SKM-1 (cell line): ENCODE data around the gene COL21A1.
"Not testable (repeated sequence)": the region's sequence is repeated elsewhere in the genome, so short reads cannot be mapped to it uniquely, and the experiment has no call there.

Experiments
- DNase-seq: peaks from one replicate; lab custom pipeline; 2025; ENCODE audit not compliant: unreplicated experiment; lab: John Stamatoyannopoulos, UW

Gene COL21A1

DNA sequence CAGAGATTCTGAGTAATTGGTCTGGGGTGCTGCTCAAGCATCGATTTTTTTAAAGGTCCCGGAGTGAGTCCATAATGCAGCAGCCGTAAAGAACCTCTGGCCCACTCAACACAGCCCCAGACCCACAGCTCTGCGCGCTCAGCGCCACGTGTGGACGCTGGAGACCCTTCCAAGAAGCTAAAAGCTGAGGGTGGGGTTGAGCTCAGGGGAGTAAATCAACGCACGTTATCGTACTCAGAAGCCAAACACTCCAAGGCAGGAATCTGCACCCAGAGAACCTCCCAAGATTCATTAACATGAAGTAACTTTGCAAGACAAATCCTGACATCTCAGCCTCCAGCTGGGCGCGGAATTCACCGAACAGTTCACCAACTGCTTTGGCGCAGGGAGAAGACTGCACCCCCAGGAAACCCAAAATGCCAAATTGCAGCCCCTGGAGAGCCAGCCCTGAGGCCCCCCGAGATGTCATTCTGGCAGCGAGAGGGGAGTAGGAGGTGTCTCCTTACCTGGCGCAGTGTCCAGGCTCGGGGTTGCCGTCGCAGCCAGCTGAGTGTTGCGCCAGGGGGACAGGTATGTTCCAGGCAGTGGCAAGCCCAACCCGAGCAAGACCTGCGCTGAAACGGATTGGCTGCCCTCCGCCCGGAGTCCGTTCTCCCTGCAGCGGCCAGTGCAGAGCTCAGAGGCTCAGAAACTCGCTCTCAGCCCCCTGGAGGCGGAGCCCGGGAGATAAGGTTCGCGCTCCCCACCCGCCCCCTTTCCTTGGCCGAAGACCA lies at the start of gene COL21A1:
COL21A1 (minus strand) TSS at position 700 of the 773 bp plus-strand sequence. CDS start 64,962 bp downstream, outside the sequence.
- no peak for DNase-seq

DNA sequence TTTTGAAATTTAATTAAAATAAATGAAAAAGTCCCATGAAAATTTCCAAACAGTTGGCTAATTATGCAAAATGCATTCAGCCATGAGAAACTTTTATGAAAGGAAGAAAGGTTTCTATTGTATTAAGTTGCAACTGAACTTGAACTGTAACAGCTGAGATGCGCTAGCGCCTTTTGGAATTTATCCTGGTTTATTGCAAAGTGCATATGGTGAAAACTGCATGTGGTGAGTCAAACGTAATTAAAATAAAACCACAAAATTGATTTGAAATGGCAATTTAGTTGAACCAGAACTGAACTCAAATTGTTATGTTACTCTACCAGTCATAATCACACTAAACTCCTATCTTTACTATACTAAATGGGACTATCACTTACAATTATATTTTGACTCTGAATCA lies 46.4 kb upstream of the COL21A1 start:
- no peak for DNase-seq

DNA sequence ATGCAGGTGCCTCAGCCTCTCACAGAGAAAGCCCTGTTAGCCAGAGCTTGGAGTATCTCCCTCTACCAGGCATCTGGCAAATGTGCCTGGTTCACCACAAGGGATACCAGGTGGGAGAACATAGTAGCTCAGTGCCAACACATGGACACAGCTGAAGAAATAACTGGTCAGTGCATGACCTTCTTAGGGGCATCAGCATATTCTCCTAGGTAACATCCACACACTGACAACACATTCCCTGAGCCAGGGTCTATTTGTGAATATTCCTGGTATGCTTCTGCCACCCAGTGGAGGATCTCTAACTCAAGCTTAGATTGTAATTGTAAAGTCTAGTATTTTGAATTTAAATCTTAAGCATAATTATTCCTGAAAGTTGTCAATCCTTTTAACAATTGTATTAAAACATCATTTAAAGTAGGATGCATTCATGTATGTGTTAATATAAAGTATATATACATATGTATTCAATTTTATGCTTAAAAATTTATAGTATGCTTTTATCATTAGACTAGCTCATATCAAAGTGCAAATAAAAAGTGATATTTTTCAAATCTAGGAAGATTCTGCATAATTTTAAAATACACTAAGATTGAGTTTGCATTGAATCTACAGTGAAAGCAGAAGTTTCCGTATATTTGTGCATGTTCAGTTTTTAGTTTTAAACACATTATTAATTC lies 45.3 kb upstream of the COL21A1 start:
- DNase-seq, result peak; percentile 17

DNA sequence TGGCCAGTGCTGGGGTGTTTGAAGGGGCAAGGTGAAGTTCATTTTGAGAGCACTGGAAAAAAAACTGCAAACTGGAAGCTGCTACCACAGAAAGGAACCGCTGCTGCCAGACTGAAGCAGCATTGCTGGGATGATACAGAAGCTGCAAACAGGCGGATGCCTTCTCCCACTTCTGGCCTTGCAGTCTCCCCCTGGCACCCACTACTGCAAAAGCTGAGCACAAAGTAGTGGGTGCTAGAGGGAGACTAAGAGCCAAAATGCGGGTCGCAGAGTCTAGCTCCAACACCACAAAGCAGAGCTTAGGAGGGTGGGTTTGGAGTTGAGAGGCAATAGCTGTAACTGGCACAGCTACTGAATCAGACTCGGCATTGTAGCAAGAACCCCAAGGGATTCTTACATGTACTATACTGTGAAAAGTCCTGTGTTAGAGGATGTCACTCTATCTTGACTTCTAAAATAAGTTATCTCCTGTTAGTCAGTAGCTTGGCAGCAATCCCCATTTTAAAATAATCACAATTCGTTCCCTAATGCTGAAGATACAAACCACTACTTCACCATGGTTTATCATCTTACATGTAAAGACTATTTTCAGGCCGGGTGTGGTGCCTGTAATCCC lies 44.0 kb upstream of the COL21A1 start:
- no peak for DNase-seq

DNA sequence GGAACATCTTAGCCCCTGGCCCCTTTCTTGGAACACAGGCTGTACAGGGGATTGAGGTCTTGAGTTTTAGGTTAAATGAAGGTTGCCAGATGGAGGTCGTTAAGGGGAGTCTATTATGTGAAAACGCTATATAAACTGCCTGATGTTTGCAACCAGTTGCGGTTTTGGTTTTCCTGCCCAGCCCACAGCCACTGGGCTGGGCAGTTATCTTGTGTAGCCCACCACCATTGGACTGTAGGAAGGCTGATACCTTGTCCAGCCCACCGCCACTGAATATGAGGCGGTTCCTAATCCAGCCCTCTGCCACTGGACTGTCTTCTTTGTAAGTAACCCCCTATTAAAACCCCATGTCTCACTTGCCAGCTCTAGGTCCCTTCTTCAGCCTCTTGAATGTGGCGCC lies 42.3 kb upstream of the COL21A1 start:
- no peak for DNase-seq

DNA sequence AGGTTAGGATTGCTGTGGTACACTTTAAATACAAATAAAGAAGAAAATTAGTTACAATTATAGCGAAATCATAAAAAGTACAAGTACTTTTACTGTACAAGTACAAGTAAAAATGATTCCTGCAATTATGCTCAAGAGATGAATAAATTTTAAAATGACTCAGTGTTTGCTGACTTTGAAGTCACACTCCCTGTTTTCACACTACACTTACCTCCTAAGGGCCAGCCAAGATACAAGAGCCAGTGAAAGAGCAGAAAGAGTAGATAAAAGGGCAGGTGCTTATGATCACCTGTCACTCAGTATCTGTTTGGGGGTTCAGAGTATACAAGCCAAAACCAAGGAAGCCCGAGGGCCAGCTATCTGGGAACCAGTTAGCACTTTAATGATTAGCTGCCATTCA lies 41.0 kb upstream of the COL21A1 start:
- no peak for DNase-seq

DNA sequence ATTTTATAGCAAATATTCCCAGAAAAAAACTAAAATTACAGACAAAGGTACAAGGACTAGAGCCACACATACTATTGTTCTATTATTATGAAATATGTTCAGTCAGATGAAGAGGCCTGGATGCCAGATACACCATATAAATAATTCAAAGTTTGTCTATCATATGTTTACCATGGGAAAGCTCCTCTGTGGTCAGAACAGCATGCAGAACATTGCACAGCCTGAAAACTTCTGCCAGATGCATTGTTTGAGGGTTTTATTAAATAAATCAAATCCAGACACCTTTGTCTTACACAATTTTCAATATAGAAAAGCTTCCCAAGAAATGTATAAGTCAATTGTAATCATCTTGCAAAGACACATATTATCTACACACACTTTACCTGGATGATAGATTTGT lies 35.0 kb upstream of the COL21A1 start:
- DNase-seq, result no peak

DNA sequence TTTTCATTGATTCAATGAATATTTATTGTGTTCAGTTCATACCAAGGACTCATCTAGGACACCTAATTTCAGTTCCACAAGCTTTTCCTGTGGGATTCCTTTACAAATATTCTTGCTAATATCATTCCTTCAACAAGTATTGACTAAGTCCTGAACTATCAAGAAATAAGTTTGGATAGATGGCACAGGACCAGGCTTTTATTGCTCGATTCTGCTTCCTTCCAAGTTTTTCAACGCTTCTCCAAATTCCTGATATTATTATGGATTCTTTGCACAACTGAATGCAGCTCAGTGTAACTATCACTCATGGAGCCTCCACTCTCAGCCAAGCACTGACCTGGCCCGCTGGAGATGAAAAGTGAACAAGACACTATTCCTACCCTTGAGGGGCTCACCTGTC lies 32.7 kb upstream of the COL21A1 start:
- no peak for DNase-seq

DNA sequence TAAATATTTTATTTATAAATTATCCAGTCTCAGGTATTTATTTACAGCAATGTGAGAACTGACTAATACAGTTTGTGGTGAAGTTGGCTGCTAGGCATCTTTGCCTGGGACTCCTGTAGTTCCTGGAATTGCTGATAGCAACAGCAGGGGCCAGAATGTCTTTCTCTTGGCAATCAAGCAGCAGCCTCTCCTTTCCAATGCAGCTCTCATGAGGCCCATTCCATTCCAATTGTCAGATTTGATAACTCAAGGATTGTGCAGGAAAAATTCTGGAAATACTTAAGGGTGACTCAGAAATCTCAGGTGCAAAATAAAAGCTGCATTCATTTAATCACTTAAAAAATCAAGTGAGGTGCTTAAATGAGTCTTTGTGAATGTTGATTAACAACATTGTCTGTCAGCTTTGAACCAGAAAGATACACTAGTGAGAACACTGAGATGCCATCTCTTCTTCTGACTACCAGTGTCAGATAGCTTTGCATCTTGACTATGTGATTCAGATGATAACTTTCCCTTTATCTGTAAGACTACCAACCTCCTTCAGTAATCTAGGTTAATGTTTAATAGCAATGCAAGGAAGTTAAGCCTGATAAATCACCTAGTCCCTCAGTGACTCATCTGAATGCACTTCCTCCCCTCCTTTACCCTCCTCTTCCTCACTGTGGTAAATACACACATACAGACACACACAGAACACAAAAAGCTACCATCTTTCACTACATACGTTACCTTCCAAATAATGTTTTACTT lies 32.1 kb upstream of the COL21A1 start:
- no peak for DNase-seq

DNA sequence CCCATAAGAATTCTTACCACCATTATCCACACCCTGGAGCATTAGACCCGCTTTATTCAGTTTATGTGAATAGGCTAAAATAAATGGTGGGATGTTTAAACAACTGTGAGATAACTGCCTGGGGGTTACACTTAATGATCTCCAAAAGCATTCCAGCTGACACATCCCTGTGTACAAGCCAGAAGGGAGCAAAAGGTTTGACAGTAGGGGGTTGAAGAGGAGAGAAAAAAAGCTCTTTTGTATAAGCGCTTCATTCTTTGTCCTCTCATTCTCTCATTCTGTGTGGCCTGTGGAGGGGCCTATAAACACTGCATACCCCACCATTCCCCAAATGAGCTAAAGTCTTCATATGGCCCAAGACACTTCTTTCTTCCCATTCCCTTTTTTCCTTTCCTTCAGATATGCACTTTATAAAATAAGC lies 30.8 kb upstream of the COL21A1 start:
- no peak for DNase-seq

DNA sequence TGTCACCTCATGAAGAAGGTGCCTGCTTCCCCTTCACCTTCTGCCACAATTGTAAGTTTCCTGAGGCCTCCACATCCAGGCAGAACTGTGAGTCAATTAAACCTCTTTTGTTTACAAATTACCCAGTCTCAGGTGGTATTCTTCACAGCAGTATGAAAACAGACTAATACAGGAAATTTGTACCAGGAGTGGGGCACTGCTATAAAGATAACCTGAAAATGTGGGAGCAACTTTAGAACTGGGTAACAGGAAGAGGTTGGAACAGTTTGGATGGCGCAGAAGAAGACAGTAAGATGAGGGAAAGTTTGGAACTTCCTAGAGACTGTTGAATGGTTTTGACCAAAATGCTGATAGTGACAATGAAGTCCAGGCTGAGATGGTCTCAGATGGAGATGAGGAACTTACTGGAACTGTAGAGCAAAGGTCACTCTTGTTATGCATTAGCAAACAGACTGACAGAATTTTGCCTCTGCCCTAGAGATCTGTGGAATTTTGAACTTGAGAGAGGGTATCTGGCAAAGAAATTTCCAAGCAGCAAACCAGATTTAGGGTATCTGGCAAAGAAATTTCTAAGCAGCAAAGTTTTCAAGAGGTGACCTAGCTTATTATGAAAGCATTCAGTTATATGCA lies 23.5 kb upstream of the COL21A1 start:
- DNase-seq, result no peak

DNA sequence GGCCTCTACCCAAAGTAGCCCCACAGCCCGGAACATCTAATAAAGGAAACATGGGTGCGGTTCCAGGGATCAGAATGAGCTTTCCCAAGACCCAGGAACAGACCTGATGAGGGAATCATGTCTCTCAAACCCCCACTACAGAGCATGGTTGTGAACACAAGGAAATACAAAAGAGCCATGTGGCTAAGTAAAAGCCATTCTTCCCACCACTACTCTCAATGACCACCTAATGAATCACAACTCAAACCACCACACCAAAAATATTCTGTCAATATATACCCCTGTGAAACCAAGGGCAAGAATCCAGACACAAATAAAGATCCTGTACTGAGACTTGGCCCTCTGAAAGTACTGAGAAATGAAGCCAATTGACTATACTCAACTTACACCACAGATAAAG lies 20.9 kb upstream of the COL21A1 start:
- no peak for DNase-seq

DNA sequence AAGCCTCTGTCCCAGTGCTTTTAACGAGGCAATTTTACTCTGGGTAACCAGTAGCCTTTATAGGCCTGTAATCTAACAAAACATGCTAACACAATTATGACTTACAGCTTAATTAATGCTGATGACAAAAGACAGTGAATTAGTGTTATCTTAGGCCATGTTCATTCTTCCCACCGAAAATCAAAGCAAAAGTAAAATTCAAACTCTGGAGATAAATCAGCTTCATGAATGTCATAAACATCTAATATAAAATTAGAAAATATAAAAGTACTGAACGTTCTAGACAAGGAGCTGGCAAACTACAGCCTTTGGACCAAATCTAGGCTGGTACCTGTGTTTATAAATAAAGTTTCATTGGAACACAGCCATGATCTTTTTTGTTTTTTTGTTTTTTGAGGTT lies 18.6 kb upstream of the COL21A1 start:
- DNase-seq, result no peak

DNA sequence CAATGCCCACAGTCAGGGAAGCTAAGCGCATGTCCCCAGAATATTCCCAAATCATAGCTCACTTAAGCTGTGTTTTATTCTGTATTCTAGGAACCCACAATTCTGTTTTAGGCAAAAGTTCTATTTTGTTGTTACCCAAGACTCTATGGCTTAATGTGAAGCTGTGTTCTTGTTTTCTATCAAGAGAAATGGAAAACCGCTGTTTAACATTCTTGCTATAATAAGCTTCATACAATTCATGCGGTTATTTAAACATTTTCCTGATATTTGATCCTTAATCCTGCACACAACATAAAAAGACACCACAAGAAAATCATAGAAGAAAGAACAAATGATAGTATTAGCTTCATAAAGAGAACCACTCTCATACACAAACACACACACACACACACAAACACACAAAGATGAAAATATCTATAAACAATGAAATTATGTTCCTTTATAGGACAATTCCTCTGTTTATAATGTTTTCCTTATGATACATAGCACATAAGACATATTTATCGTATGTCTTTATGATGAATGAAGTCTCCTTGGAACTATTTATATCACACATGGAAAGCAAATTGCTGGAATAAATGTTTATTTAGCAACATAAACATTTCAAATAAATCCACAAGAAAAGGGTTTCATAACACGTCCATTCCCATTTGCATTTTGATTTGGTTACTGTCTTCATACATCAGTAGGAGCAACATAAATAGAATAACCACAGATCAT lies 16.4 kb upstream of the COL21A1 start:
- DNase-seq, result no peak

DNA sequence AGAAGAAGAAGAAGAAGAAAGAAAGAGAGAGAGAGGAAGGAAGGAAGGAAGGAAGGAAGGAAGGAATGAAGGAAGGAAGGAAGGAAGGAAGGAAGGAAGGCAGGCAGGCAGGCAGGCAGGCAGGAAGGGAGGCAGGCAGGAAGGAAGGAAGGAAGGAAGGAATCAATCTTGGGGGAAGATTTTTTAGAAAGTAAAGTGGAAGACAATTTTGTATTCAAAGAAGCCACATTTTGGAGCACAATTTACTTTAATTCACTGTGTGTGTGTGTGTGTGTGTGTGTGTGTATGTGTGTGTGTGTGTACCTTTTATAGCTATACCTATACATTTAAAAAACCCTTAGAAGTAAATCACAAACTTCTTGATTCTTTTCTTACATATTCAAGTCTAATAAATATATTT lies 13.2 kb upstream of the COL21A1 start:
- DNase-seq, result not testable (repeated sequence)

DNA sequence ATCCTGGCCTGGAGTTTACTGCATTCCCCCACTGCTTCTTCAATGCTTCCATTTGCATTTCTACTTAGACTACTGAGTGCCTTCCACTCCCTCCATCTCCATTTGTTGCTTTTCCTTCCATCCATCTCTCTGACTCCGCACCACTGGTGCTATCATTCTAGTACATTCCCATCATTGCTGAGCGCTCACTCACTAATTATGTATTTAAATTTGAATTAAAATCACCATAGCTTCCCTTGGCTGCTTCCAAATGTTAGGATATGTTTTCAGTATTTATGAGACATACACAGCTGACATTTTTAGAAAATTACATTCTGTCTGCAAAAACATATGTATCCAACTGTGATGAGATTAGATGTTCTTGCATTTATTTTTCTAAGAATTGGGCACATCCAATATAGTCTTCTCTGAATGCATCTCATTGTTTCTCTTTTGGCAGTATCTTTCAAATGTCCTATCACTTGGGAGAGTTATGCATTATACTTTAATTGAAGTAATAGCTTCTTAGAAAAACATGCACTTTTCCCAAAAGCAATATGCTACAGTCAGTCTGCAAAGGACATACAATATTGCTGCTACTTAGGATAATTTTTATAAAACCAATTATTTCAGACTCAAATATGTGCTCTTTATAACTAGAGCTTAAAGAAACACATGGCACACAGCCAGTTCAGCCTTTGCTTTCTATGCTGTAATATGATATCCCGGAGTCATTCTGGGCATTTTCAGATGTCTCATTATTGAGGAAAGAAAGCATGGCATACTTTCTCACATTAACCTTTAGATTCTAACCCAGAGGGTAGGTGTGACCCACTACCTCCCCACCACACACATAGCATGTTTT lies 12.1 kb upstream of the COL21A1 start:
- DNase-seq, result no peak

DNA sequence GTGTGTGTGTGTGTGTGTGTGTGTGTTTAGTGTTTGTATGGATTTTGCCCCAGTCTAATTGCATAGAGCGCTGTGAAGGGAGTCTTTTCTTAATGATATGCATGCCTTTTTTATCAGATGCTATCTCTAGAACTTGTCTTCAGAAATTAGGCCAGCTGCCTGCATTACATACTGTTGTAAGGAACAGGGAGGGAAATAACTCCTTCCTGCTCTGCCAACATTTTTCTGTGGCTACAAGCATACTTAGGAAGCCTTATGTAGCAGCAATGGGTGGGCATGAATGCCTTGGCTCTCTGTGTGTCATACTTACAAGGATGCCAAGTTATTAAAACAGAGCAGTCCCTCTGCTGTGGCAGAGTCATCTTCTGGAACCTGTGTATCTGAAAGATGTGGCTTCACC lies 8.0 kb upstream of the COL21A1 start:
- DNase-seq, result no peak

DNA sequence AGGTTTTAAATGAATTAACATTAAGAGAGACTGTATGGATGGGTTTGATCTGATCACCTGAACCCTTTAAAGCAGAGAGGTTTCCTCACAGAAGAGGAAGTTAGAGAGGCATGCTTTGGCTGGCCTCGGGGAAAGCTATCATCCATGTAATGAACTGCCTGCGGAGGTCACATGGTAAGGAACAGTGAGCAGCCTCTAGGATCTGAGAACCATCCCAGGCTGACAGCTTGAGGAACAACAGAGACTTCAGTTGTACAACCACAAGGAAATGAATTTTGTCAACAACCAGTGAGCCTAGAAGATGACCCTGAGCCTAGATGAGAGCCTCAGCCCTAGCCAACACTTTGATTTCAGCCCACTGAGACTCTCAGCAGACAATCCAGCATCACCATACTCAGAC lies 2.9 kb upstream of the COL21A1 start:
- peak; percentile 42 for DNase-seq

DNA sequence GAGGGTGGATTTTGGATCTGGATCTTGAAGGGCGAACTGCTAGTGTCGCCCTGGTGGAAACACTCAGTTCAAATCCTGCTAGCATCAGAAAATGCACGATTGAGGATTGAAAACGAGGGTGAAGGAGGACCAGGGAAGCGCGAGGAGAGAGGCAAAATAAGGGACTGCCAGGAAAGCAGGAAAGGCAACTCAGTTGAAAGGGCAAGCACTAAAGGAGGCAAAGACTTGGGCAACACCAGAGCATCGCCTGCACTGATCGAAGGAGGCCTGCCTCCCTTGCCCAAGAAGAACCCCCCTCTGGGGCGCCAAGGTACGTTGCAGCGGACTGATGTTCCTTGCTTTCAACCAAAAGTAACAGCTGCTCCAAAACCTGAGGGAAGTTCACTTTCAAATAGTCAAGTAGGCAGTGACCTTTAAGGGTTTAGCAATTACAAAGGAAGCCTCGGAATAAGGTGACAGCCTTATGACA lies 308 bp upstream of the COL21A1 start:
- no peak for DNase-seq

DNA sequence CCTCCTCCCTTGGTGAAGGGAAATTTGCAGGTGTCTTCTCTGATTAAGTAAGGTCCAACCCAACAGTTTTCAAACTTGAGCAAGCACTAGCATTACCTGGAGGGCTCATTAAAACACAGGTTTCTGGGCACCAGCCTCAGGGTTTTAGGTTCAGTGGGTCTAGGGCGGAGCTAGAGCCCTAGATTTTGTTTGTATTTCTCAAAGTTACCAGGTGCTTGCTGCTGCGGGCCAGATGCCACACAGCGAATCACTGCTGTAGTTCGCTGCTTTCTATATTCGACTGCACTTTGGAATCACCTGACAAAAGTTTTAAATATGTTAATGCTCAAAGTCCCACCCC lies 869 bp downstream of the COL21A1 start:
- DNase-seq, result no peak
